Measurements from ENCODE around the gene GHITM. TPM values are rescaled to one million over a fixed set of nuclear protein-coding genes. Genes with fewer than 3 reads are reported as not detected.
A peak's percentile ranks its signal among the peaks of the same experiment; 100 is the strongest.

GHITM gene
- total RNA-seq, 1 donor from 2014 or later = 87.9 TPM

GRCh38 chr10:84135836-84136235 is 3.5 kb upstream of the GHITM start:
- Histone ChIP-seq H3K36me3 (no peaks in the 10 kb centered on the region), H3K4me3 (no peak overlapping the region), H3K9me3 (no peaks in the 10 kb centered on the region), H3K4me1 (peaks cover 12% of the 10 kb centered on the region), H3K27me3 (no peaks in the 10 kb centered on the region), H3K27ac (no peak overlapping the region)
- TF ChIP-seq POLR2AphosphoS5 (IDR thresholded peaks at IDR 0.05; ENCODE audit: insufficient read depth in 1 of 2, low read depth in 1 of 2) = no peak
- no peak for TF ChIP-seq CTCF (IDR thresholded peaks at IDR 0.05)
- TF ChIP-seq POLR2A (IDR thresholded peaks at IDR 0.05) = no peak
- DNase-seq (ENCODE audit: extremely low spot score in 2 of 2) = no peak
- intact Hi-C loops (cut with DNase I) = no loop called here

GRCh38 chr10:84137811-84138210 is 1.5 kb upstream of the GHITM start:
- DNase-seq (ENCODE audit: extremely low spot score in 2 of 2) = no peak
- Histone ChIP-seq H3K36me3 (peaks cover 0 to 15% of the 10 kb centered on the region in 2 donors), H3K4me1 (peaks cover 22% of the 10 kb centered on the region), H3K4me3 (no peak overlapping the region), H3K27me3 (no peaks in the 10 kb centered on the region), H3K9me3 (no peaks in the 10 kb centered on the region), H3K27ac (no peak overlapping the region)
- TF ChIP-seq POLR2AphosphoS5 (IDR thresholded peaks at IDR 0.05; ENCODE audit: insufficient read depth in 1 of 2, low read depth in 1 of 2) = no peak
- no peak for TF ChIP-seq POLR2A (IDR thresholded peaks at IDR 0.05)
- no peak for TF ChIP-seq CTCF (IDR thresholded peaks at IDR 0.05)
- intact Hi-C loops (cut with DNase I) = no loop called here

- Histone ChIP-seq H3K27me3 (no peaks in the 10 kb centered on the region), H3K27ac (peak overlapping the region; percentile 98), H3K4me1 (peaks cover 22% of the 10 kb centered on the region), H3K36me3 (peaks cover 0 to 22% of the 10 kb centered on the region in 2 donors), H3K9me3 (no peaks in the 10 kb centered on the region), H3K4me3 (peak overlapping the region; percentile 87 to 95)
- TF ChIP-seq CTCF (IDR thresholded peaks at IDR 0.05) = no peak
- TF ChIP-seq POLR2AphosphoS5 (IDR thresholded peaks at IDR 0.05; ENCODE audit: insufficient read depth in 1 of 2, low read depth in 1 of 2) = no peak
- TF ChIP-seq POLR2A (IDR thresholded peaks at IDR 0.05) = no peak
- DNase-seq (ENCODE audit: extremely low spot score in 2 of 2) = no peak
- intact Hi-C loops (cut with DNase I) = no loop called here
These were observed 707 bp upstream of the GHITM start for GRCh38 chr10:84138478-84139125.

- peak overlapping the region; percentile 87 to 95 for H3K4me3 ChIP-seq
- TF ChIP-seq POLR2AphosphoS5 (IDR thresholded peaks at IDR 0.05; ENCODE audit: insufficient read depth in 1 of 2, low read depth in 1 of 2) = no peak
- no peak for TF ChIP-seq CTCF (IDR thresholded peaks at IDR 0.05)
- TF ChIP-seq POLR2A (IDR thresholded peaks at IDR 0.05) = no peak
- peaks cover 0 to 37% of the 10 kb centered on the region in 2 donors for H3K36me3 ChIP-seq
- H3K4me1 ChIP-seq = peaks cover 22% of the 10 kb centered on the region
- no peak for DNase-seq (ENCODE audit: extremely low spot score in 2 of 2)
- H3K27ac ChIP-seq = peak overlapping the region; percentile 98
- intact Hi-C loops (cut with DNase I) = no loop called here
- H3K27me3 ChIP-seq = no peaks in the 10 kb centered on the region
- H3K9me3 ChIP-seq = no peaks in the 10 kb centered on the region
These were observed 699 bp downstream of the GHITM start for GRCh38 chr10:84140036-84140379.

- TF ChIP-seq POLR2A (IDR thresholded peaks at IDR 0.05) (no peak), POLR2AphosphoS5 (IDR thresholded peaks at IDR 0.05; ENCODE audit: insufficient read depth in 1 of 2, low read depth in 1 of 2) (no peak), CTCF (IDR thresholded peaks at IDR 0.05) (no peak)
- Histone ChIP-seq H3K4me1 (no peaks in the 10 kb centered on the region), H3K9me3 (no peaks in the 10 kb centered on the region), H3K27me3 (no peaks in the 10 kb centered on the region), H3K36me3 (peaks cover 0 to 89% of the 10 kb centered on the region in 2 donors), H3K4me3 (no peak overlapping the region), H3K27ac (no peak overlapping the region)
- no peak for DNase-seq (ENCODE audit: extremely low spot score in 2 of 2)
- intact Hi-C loops (cut with DNase I) = no loop called here
These were observed 8.0 kb downstream of the GHITM start for GRCh38 chr10:84147347-84147746.

Data from vagina (tissue), 2 donors.